Measurements from ENCODE around the gene KDELR1. TPM values are rescaled to one million over a fixed set of nuclear protein-coding genes. Genes with fewer than 3 reads are reported as not detected.
"Not testable (repeated sequence)": the region's sequence is repeated elsewhere in the genome, so short reads cannot be mapped to it uniquely, and the experiment has no call there.

The KDELR1 gene
- total RNA-seq, 1 donor from 2014 or later: 116 TPM

DNA sequence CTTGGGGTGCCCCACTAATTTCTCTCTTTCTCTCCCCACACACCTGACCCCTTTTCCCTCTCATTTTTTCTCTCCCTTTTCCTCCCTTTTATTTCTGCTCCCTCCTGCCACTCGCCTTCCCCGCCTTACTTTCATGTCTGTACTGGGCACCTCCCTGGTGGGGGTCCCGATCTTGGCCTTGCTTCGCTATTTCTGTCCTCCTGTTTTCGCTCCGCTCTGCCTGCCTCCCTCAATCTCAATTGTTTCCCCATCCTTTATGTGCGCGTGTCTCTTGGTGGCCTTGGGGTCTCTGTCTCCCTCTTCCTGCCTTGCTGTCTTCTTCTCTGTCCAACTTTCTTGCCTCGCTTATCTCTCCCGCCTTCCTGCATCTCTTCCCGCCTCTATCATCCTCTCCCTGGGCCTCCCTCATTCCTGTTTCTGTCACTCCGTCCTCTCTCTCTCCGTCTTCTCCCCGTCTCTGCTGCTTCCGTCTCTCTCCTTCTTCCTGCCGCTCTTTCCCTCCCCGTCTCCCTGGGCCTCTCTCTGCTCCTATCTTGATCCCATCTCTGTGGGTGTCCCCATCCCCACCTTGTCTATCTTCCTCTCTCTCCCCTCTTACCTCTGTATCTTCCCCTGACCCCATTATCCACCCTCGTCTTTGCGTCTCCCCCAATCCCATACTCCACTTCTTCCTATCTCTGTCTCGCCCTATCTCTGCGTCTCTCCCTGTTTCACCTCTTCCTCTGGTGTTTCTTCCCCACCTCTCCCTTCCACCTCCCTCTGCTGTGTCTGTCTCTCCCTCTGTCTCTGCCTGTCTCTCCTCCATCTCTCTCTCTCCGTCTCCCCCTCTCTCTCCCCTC is 6.1 kb upstream of the KDELR1 start:
- no peak for DNase-seq (ENCODE audit: low read depth)

DNA sequence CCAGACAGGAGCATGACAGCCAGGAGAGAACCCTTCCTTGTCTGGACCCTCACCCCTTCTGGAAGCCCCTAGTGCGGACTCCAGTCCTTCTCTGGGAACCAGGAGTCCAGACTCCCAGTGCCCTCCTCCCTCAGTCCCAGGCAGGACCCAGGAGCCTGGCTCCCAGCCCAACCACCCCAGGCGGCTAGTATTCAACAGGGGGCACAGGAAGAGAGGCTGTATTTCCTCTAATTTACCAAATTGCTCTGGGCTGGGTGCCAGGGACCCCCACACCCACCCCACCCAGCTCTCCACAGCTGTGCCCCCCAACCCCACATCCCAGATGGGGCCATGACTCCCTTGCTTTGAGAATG is 5.4 kb upstream of the KDELR1 start:
- no peak for DNase-seq (ENCODE audit: low read depth)

DNA sequence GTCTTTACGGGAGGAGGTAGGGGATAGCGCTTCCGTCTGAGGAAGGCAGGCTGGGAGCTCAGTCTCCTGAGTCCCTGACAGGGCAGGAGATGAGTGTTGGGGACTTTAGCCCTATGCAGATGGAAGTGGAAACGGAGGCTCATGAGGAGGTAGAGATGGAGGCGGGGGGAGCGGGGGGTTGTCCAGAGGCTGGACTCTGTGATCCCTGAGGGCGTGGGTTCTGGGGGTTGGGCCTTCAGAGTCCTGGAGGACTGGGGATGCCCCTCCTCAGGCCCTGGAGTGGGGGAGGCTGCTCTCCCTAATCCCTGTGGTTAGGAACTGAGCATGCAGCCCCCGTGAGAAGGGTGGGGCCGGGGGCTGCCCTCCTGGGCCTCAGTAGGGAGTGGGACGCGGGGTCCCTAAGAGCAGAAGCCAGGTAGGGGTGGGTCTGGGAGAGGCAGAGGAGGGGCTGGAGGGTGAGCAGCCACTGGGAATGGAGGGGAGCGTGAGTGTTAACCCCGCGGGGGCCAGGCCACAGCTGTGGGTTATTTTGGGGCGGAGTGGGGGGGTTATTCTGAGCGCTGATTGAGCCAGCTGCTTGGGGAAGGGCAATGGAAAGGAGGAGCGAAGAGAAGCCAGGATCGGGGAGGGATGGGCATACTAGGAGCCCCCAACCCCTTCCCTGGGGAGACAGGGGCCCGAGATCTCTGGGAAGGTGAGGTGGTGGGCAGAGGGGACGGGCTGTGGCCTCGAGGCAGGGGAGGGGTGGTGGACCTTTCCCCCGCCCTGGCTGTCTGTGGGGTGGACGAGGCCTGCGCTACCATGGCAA is 4.9 kb upstream of the KDELR1 start:
- DNase-seq (ENCODE audit: low read depth): no peak

DNA sequence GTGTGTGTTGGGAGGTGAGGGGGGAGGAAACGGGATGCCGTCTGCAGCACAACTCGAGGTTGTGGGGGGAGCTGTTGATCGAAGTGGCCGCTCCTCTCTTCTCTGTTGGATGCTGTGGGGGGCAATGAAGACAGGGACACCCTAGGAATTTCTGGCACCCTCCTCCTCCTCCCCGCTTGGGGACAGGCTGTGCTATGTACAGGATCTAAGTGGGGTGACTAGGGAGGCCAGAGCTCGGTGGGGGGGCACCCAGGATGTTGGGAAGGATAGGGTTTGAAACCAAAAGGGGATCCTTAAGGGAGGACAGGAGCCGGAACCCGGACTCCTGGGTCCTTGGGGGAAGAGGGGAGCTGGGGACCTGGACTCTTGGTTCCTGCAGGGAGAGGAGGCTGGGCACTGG is 4.1 kb upstream of the KDELR1 start:
- DNase-seq (ENCODE audit: low read depth): no peak

DNA sequence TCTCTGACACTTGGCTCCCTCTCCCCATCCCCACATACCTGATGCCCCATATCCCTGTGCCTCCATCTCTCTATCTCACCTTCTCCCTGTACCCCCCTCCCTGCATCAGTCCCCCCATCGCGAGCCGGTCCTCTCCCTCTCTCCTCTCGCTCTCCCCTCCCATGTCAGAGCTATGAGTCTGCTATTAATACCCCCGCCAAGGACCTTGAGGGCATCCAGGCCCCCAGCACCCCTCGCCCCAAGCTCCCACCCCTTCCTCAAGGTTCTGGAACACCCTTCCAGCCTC is 3.8 kb upstream of the KDELR1 start:
- no peak for DNase-seq (ENCODE audit: low read depth)

DNA sequence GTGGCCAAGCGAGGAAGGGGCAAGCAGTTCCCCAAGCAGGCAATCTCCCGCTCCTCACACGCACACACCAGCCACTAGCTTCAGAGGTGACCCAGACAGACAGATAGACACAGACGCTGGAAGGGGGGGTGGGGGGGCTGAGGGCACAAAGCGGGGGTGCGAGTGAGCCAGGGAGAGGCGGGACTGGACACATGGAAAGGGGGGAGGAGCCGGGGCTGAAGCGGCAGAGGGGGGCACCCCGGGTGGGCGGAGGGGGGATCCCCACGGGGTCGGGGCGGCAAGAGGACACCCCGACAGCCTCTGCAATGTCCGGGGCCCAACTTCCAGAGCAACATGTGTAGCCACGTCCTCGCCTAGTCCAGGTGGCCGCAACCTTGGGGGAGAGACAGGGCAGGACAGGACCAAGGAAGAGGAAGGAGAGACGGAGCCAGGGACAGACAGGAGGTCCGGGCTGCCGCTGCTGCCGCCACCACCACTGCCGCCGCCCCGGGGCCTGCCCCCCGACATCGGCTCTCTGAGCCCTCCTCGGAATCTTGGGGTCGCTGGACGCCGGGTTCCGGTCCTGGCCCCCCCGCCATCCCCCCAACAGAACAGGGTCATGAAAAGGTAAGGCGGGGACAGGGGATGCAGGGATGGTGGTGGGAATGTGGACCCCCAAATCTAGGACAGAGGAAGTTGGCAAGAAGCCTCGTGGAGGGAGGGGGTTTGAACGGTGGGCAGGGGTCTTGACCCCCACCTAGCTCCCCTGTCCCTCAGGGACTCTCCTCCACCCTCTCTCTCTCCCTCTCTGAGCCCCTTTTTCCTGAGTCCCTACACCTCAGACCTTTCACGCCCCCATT is 3.2 kb upstream of the KDELR1 start:
- no peak for DNase-seq (ENCODE audit: low read depth)

DNA sequence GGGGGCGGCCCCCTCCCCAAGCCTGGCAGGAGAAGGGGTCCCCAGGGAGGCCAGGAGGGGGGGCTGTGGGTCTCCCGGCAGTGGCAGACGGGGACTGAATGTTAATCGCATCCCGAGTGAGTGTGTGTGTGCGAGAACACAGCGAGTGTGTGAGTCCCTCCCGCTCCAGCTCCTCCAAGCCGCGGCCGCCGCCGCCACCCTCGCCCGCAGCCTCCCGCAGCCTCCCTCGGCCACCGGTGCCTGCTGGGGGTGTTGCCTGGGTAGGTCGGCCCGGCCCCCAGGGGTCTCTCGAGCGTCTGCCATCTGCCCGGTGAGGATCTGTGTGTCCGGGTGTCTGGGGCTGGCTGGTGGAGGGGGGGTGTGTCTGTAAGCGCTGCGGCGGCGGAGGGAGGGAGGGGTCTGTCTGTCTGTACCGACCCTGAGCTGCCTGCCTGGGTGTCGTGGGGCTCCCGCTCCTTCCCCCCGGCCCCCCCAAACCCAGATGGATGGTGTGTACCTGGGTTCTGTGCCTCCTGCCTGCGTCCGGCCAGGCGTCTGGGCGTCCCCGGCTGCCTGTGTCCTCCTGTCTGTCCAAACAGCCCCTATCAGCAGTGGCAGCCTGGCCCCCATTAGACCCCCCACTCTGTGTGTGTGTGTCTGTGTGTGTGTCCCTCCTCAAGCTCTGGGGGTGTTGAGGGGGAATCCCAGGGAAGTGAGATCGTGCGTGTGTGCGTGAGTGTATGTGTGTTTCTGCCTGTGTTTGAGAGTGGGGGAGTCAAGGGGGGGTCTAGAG is 2.4 kb upstream of the KDELR1 start, which contains the start of gene GRIN2D:
Gene GRIN2D (plus strand): TSS at position 110 of the 772 bp plus-strand sequence. CDS start 4,725 bp downstream, outside the sequence.
- DNase-seq (ENCODE audit: low read depth): peak; percentile 17

DNA sequence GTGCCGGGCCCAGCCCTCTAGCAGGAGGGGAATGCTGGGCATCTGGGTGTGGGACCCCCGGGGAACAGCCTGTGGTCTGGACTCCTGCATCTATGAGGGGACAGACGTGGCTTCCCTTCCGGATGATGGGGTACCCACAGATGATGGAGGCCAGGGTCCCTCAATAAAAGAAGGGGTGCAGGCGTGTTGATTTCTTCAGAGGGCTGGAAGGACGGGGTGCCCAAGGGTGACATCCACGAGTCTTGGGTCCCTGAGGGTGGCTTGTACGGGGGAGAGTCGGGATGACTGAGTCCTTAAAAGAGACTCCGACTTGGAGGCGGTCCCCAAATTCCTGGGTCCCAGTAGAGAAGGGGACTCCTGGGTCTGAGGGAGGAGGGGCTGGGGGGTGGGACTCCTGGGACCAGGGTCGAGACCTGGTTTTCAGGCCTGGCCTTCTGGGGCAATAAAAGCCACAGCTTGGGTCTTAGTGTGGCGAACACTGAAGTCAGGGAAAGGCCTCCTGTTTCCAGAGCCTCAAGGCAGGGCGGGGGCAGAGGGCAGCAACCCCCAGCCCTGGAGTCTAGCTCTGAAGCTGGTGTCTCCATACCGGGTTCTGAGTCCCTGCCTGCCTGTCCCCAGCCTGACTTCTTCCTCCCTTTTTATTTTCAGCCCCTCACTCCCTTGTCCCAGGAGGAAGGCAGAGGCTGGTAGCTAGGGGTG is 1.7 kb upstream of the KDELR1 start:
- DNase-seq (ENCODE audit: low read depth): no peak

DNA sequence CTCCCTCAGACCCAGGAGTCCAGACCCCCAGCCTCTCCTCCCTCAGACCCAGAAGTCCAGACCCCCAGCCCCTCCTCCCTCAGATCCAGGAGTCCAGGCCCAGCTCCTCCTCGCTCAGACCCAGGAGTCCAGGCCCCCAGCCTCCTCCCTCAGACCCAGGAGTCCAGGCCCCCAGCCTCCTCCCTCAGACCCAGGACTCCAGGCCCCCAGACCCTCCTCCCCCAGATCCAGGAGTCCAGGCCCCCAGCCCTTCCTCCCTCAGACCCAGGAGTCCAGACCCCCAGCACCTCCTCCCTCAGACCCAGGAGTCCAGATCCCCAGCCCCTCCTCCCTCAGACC is 624 bp upstream of the KDELR1 start:
- DNase-seq (ENCODE audit: low read depth): not testable (repeated sequence)

DNA sequence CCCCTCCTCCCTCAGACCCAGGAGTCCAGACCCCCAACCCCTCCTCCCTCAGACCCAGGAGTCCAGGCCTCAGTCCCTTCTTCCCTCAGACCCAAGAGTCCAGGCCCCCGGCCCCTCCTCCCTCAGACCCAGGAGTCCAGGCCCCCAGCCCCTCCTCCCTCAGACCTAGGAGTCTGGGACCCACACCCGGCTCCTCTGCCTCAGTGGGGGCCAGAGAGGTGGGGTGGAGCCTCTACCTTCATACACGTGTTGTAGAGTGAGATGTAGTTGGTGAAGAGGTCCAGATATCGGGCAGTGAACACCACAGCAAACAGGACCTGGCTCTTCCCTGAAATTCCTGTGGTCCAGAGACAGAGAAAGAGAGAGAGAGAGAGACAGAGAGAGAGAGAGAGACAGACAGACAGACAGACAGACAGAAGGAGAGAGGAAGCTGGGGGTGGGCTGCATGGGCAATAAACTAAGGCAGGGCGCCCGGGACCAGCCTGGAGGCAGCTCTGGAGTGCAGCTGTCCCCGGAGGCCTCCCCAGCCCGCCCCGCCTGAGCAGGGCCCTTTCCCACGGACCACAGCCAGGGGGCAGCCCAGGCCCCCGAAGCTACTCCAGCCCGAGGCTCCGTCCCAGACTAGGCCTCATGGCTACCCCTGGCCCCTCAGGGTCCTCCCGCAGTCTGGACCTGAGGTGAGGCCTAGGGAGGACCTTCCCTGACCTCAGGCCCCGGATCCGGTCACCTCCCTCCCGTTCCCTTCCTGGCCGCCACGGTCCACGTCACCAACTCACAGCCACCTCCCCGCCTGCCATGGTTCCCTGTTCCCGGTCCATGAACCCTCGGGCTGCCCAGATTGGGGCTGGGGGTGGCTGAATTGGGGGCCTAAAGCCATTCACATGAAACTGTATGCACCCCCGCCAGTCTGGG is 907 bp downstream of the KDELR1 start:
- DNase-seq (ENCODE audit: low read depth): peak; percentile 39

DNA sequence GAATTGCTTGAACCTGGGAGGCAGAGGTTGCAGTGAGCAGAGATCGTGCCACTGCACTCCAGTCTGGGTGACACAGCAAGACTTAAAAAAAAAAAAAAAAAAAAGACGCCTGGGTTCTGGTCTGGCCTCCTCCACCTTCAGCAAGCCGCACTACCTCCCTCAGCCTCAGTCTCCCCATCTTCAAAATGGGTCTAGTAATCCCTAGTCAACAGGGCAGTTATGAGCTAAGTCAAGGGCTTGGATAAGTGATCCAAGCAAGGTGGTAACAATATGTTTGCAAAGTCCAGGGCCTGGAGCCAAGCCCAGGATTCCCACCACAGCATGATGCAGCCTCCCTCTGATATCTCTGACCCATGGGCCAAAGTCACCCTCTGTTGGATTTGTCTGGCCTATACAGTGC is 4.4 kb downstream of the KDELR1 start:
- no peak for DNase-seq (ENCODE audit: low read depth)

DNA sequence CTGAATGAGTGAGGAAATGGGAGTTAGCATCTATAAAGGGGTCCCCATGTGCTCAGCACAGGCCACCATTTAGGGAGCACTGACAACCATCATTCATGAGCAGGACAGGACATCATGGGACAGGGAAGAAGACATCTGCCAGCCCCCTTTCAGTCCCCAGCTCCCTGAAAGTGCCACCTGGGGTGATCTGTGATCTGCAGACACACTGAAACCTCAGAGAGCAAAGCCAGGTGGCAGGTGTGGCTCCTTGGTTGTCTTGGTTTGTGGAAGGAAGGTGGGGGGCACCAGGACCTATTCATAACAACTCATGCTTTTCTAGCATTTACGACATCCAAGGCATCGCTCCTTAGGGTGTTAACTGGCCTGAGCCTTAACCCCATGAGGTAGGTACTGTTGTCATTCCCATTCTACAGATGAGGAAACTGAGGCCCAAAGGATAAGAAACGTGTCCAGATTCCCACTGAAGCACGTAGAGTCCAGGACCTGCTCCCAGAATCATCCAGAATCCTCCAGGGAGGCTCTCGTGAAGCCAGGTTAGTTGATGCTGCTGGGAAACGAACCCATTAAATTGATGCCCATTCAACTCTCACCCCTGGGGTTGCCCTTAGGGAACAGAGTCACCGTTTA is 5.8 kb downstream of the KDELR1 start:
- no peak for DNase-seq (ENCODE audit: low read depth)

DNA sequence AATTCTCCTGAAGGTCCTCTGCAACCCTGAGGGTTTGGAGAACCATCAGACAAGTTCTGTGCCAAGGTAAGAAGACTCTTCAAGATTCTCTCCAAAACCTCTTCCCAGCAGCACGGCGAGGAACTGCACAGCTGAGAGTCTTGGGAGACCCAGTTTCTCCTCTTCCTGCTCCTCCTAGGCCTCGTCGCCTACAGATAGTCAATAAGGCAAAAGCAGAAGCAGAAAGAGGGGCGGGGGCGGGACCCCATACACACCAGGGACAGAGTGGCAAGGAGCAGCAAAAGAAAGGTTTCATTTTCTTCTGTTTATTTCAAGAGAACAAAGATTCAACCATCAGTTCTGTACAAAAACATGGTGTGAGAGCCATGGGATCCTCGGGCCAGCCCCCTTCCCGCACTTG is 9.1 kb downstream of the KDELR1 start:
- no peak for DNase-seq (ENCODE audit: low read depth)

DNA sequence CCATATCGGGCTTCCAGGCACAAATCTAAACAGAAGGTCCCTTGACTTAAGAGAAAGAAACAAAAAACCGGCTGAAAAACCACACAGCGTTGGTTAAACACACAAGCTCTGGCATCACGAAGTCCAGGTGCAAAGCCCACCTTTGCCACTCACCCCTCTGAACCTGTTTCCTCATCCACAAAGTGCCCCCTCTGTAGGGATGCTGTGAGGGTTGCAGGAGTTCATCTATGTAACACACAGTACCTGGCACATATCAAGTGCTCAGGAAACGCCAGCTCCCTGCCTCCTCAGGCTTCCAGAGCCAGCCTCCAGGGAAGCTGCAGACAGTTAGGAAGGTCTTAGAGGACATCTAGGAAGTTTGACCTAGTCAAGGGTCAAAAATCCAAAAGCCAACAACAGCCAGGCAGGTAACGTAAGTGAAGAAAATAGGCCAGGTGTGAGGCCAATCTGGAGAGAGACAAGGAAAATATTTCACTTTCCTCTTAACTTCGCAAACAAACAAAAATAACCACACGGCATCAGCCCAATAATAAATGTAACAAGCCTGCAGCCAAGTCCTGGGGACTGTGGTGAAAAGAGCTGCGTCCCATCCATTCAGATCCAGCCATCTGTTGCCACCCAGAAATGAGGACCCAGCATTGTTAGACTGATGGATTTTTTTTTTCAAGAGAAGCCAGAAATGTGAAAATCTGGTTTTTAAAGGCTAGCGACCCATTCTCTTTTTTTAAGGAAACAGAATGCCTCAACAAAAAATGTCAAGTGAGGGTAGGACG is 10.0 kb downstream of the KDELR1 start:
- DNase-seq (ENCODE audit: low read depth): no peak

DNA sequence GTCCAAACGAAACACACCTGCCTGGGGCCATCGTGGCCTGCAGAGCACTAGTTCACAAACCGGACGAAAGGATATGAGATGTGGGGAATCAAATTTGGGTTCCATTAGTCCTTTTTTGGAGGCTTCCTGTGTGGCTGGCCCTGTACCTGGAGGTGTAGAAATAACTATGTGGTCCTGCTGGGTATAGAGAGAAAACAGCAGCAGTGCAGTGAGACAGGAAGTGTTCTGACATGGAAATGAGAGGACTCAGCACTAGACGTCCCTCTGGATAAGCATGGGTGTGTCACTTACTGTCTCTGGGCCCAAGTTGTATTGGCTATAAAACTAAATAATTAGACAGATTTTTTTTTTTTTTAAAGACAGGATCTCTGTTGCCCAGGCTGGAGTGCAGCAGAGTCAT is 12.3 kb downstream of the KDELR1 start:
- DNase-seq (ENCODE audit: low read depth): no peak

DNA sequence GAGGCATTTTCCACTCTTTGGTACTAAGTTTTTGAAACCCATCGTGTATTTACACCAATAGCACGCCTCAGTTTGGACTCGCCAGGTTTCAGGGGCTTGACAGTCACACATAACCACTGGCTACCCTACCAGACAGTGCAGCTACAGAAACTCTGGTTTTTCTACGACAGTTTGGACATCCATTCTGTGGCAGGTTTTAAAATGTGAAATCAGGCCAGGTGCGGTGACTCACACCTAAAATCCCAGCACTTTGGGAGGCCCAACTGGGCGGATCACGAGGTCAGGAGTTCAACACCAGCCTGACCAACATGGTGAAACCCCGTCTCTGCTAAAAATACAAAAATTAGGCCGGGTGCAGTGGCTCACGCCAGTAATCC is 13.2 kb downstream of the KDELR1 start:
- DNase-seq (ENCODE audit: low read depth): no peak

DNA sequence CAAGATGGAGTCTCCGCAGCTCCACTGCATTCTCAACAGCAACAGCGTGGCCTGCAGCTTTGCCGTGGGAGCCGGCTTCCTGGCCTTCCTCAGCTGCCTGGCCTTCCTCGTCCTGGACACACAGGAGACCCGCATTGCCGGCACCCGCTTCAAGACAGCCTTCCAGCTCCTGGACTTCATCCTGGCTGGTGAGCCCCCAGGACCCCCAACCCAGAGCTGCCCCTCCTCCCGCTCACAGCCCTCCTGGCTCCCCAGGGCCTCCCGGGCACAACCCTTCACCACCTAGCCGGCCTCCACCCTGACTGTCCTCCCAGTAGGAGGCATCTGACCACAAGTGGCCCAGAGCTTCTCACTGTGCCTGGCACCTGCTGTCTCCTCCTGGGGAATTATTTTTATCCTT is 17.8 kb downstream of the KDELR1 start:
- DNase-seq (ENCODE audit: low read depth): no peak

DNA sequence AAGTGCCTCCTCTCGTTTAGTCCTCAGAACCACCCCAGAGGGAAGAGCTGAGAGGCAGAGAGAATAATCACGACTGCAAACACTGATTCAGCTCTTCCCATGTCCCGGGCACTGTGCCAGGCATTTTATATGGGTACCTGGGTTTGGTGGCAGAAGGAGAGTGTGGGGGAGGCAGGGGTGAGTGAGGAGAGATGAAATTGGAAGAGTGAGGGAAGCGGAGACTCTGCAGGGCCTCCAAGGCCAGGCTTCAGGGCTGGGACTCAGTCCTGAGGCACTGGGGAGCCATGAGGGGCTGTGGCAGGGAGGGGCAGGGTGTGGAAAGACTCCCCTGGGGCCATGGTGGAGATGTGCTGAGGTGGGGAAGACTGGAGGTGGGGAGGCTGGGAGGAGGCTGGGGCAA is 18.4 kb downstream of the KDELR1 start:
- peak; percentile 66 for DNase-seq (ENCODE audit: low read depth)

DNA sequence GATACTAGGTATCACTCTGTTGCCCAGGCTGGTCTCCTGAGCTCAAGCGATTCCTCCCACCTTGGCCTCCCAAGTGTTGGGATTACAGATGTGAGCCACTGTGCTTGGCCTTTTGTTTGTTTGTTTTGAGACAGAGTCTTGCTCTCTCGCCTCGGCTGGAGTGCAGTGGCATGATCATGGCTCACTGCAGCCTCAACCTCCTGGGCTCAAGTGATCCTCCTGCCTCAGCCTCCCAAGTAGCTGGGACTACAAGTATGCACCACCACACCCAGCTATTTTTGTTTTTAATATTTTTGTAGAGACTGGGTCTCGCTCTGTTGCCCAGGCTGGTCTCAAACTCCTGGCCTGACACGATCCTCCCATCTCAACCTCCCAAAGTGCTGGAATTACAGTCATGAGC is 19.6 kb downstream of the KDELR1 start:
- DNase-seq (ENCODE audit: low read depth): not testable (repeated sequence)
